H1 (cell line): Measurements from ENCODE around the gene DYRK1B.

Experiments
- CTCF ChIP-seq, 3 experiments: IDR thresholded peaks; 1 replicate in 2 of 3; 2 replicates in 1 of 3; pipeline versions ENCODE4 v1.5.1 to v1.6.1; 2011; ENCODE audit warnings: low read length in 3 of 3, mild to moderate bottlenecking in 3 of 3, inconsistent platforms in 2 of 3, low read depth in 1 of 3, moderate library complexity in 1 of 3; ENCODE audit not compliant: insufficient read depth in 1 of 3; ENCODE audit errors: control extremely low read depth in 1 of 3
- EGR1 ChIP-seq: IDR thresholded peaks from 2 replicates; pipeline ENCODE4 v1.6.1; 2011; ENCODE audit warnings: low read depth, low read length, borderline replicate concordance
- EP300 ChIP-seq, 2 experiments: IDR thresholded peaks; 1 replicate in 1 of 2; 2 replicates in 1 of 2; pipeline ENCODE4 v1.6.1; 2011 to 2012; ENCODE audit warnings: low read depth in 2 of 2, low read length in 2 of 2, mild to moderate bottlenecking in 2 of 2, borderline replicate concordance in 1 of 2, inconsistent platforms in 1 of 2, moderate library complexity in 1 of 2
- EZH2 ChIP-seq: fragments of 200-600 bp; sonication (generic); IDR thresholded peaks from 2 replicates; pipeline ENCODE4 v1.7.1; 2012; ENCODE audit warnings: low read depth, mild to moderate bottlenecking, moderate library complexity, low read length, inconsistent platforms; ENCODE audit not compliant: severe bottlenecking
- POLR2AphosphoS5 ChIP-seq: IDR thresholded peaks from 2 replicates; pipeline ENCODE4 v1.6.1; 2011; ENCODE audit warnings: low read depth, low read length
- SIN3A ChIP-seq, 2 experiments: IDR thresholded peaks in 1 of 2; conservative IDR thresholded peaks in 1 of 2; 2 replicates each; pipeline ENCODE4 v1.6.1; 2011 to 2012; ENCODE audit warnings: low read length in 2 of 2, improper control_type of control experiment in 1 of 2, low read depth in 1 of 2, mild to moderate bottlenecking in 1 of 2
- SUZ12 ChIP-seq: fragments of 200-600 bp; sonication (generic); IDR thresholded peaks from 2 replicates; pipeline ENCODE4 v1.6.1; 2012; ENCODE audit warnings: mild to moderate bottlenecking, inconsistent platforms, low read length, moderate library complexity, mixed read lengths
- YY1 ChIP-seq: IDR thresholded peaks from 2 replicates; pipeline ENCODE4 v1.6.1; 2011; ENCODE audit warnings: low read depth, mild to moderate bottlenecking, low read length
- ZNF274 ChIP-seq: IDR thresholded peaks from 2 replicates; pipeline ENCODE4 v1.7.0; 2012; ENCODE audit warnings: low read length, borderline replicate concordance; ENCODE audit errors: extremely low read depth
- TF ChIP-seq, protein P1 (sequence below): IDR thresholded peaks from 2 replicates; pipeline ENCODE4 v1.6.1; 2012; ENCODE audit warnings: low read length, inconsistent platforms

- TF ChIP-seq SIN3A (conservative IDR thresholded peaks at IDR 0.05 in 1 of 2, IDR thresholded peaks at IDR 0.05 in 1 of 2; ENCODE audit: low read depth in 1 of 2, low read length in 2 of 2): no peak
- no peak for TF ChIP-seq EGR1
- no peak for TF ChIP-seq EP300 (IDR thresholded peaks at IDR 0.05; ENCODE audit: borderline replicate concordance in 1 of 2, low read depth in 2 of 2, low read length in 2 of 2)
- TF ChIP-seq SUZ12: no peak
- no peak for TF ChIP-seq POLR2AphosphoS5
- TF ChIP-seq CTCF (IDR thresholded peaks at IDR 0.05; ENCODE audit: control extremely low read depth in 1 of 3, insufficient read depth in 1 of 3, low read depth in 1 of 3, low read length in 3 of 3): no peak
- no peak for TF ChIP-seq ZNF274
- no peak for TF ChIP-seq YY1
- TF ChIP-seq EZH2: no peak
- TF ChIP-seq, protein P1, sequence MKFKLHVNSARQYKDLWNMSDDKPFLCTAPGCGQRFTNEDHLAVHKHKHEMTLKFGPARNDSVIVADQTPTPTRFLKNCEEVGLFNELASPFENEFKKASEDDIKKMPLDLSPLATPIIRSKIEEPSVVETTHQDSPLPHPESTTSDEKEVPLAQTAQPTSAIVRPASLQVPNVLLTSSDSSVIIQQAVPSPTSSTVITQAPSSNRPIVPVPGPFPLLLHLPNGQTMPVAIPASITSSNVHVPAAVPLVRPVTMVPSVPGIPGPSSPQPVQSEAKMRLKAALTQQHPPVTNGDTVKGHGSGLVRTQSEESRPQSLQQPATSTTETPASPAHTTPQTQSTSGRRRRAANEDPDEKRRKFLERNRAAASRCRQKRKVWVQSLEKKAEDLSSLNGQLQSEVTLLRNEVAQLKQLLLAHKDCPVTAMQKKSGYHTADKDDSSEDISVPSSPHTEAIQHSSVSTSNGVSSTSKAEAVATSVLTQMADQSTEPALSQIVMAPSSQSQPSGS: no peak
These were observed 33.2 kb upstream of the DYRK1B start for GRCh38 chr19:39867133-39867532.
